Suprapubic skin (tissue), 4 donors: ENCODE data around the gene OSGEP.

Experiments
- EP300 ChIP-seq: sonication (generic); formaldehyde crosslinking; IDR thresholded peaks from one replicate; pipeline ENCODE4 v1.6.1; 2017; ENCODE audit warnings: antibody characterized with exemption
- POLR2A ChIP-seq, 2 donors: fragments of 450-650 bp; IDR thresholded peaks; one replicate each; pipeline ENCODE4 v1.6.1; 2017; ENCODE audit warnings: antibody characterized with exemption in 2 of 2, mild to moderate bottlenecking in 2 of 2, moderate library complexity in 2 of 2
- POLR2AphosphoS5 ChIP-seq, 3 donors: sonication (generic); formaldehyde crosslinking; IDR thresholded peaks; one replicate each; pipeline ENCODE4 v1.6.1; 2017; ENCODE audit warnings: antibody characterized with exemption in 3 of 3
- TF ChIP-seq, protein P1 (sequence below), 2 donors: fragments of 200-600 bp in 1 of 2; fragments of 450-650 bp in 1 of 2; sonication (generic) in 1 of 2; IDR thresholded peaks; one replicate each; pipeline ENCODE4 v1.5.1; 2016 to 2019; ENCODE audit warnings: antibody characterized with exemption in 2 of 2, mild to moderate bottlenecking in 1 of 2, moderate library complexity in 1 of 2

DNA sequence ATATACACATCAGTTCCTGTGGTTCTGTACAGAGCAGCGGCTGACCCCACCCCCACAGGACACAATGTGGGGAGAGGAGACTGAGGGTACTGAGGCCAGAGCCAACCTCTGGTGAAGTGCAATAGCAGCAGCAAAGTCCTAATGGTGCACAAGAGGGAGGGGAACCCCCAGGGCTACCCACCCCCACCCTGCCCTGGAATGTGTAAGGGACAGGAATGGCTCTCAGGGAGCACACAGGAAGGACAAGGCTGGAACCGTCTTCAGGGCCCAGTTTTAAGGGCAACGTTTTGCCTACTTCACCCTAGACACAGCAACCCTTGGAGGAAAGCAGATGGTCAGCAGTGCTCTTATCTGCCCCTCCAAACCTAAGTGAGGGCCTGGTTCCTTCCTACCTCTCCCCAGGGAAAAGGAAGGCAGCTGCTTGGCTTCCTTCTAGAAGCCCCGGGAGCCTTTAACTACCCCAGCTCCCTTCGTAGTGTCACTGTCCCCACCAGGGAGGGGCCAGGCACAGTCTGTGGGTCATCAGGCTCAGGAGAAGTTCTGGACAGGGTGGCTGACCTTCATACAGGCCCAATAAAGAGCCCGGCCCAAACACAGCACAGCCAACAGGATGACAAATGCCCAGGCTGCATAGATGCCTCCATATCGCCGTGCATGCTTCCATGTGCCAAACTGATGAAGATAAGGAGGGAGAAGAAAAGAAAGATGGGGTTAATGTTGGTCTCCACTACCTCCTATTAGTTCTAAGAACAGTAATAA lies 3.6 kb upstream of the OSGEP start:
- TF ChIP-seq, protein P1, sequence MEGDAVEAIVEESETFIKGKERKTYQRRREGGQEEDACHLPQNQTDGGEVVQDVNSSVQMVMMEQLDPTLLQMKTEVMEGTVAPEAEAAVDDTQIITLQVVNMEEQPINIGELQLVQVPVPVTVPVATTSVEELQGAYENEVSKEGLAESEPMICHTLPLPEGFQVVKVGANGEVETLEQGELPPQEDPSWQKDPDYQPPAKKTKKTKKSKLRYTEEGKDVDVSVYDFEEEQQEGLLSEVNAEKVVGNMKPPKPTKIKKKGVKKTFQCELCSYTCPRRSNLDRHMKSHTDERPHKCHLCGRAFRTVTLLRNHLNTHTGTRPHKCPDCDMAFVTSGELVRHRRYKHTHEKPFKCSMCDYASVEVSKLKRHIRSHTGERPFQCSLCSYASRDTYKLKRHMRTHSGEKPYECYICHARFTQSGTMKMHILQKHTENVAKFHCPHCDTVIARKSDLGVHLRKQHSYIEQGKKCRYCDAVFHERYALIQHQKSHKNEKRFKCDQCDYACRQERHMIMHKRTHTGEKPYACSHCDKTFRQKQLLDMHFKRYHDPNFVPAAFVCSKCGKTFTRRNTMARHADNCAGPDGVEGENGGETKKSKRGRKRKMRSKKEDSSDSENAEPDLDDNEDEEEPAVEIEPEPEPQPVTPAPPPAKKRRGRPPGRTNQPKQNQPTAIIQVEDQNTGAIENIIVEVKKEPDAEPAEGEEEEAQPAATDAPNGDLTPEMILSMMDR (IDR thresholded peaks at IDR 0.05), result no peak
- TF ChIP-seq POLR2AphosphoS5 (IDR thresholded peaks at IDR 0.05), result no peak
- TF ChIP-seq EP300, result no peak
- TF ChIP-seq POLR2A (IDR thresholded peaks at IDR 0.05), result no peak
